ENCODE results near the gene UBE2S. TPM values are rescaled to one million over a fixed set of nuclear protein-coding genes. Genes with fewer than 3 reads are reported as not detected.

UBE2S gene
- total RNA-seq, 1 donor from 2014 or later, result 69.9 TPM

DNA sequence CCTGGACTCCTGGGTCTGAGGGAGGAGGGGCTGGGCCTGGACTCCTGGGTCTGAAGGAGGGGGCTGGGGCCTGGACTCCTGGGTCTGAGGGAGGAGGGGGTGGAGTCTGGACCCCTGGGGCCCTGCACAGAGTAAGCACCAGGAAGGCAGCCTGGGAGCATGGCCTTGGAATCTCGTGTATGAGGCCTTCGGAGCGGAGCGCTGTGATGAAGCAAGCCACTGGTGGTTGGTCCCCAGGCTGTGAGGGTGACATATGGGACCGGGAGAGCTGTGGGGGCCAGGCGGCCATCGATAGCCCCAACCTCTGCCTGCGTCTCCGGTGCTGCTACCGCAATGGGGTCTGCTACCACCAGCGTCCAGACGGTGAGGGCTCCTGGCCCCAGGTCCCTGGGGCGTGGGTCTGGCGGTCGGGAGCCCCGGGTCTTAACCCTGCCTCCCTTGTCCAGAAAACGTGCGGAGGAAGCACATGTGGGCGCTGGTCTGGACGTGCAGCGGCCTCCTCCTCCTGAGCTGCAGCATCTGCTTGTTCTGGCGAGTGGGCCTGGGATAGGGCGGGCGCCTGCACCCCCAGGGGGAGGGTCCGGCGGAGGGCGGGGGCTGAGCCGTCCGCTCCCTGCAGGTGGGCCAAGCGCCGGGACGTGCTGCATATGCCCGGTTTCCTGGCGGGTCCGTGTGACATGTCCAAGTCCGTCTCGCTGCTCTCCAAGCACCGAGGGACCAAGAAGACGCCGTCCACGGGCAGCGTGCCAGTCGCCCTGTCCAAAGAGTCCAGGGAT, 30.0 kb downstream of the UBE2S start:
- peaks cover 2% of the 10 kb centered on the region for H3K36me3 Mint-ChIP-seq (ENCODE audit: insufficient read depth)
- peaks cover 29% of the 10 kb centered on the region for H3K27me3 Mint-ChIP-seq
- H3K9me3 Mint-ChIP-seq (ENCODE audit: low read depth), result no peaks in the 10 kb centered on the region
- DNase-seq (ENCODE audit: low spot score, unreplicated experiment), result no peak
- H3K27ac Mint-ChIP-seq, result no peak overlapping the region
- TF ChIP-seq, protein P1, sequence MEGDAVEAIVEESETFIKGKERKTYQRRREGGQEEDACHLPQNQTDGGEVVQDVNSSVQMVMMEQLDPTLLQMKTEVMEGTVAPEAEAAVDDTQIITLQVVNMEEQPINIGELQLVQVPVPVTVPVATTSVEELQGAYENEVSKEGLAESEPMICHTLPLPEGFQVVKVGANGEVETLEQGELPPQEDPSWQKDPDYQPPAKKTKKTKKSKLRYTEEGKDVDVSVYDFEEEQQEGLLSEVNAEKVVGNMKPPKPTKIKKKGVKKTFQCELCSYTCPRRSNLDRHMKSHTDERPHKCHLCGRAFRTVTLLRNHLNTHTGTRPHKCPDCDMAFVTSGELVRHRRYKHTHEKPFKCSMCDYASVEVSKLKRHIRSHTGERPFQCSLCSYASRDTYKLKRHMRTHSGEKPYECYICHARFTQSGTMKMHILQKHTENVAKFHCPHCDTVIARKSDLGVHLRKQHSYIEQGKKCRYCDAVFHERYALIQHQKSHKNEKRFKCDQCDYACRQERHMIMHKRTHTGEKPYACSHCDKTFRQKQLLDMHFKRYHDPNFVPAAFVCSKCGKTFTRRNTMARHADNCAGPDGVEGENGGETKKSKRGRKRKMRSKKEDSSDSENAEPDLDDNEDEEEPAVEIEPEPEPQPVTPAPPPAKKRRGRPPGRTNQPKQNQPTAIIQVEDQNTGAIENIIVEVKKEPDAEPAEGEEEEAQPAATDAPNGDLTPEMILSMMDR (IDR thresholded peaks at IDR 0.05; ENCODE audit: unreplicated experiment), result no peak
- peaks cover 12% of the 10 kb centered on the region for H3K4me1 Mint-ChIP-seq (ENCODE audit: low read depth)
- no peak overlapping the region for H3K4me3 Mint-ChIP-seq (ENCODE audit: low read depth)

- H3K27ac Mint-ChIP-seq, result peak within 1 kb of the TSS; percentile 77
- DNase-seq (ENCODE audit: low spot score, unreplicated experiment), result no peak
- peaks cover under 1% of the 10 kb centered on the region for H3K36me3 Mint-ChIP-seq (ENCODE audit: insufficient read depth)
- H3K4me1 Mint-ChIP-seq (ENCODE audit: low read depth), result peaks cover 13% of the 10 kb centered on the region
- TF ChIP-seq, protein P1 (IDR thresholded peaks at IDR 0.05; ENCODE audit: unreplicated experiment), result no peak
- peaks cover 32% of the 10 kb centered on the region for H3K27me3 Mint-ChIP-seq
- no peak within 1 kb of the TSS for H3K4me3 Mint-ChIP-seq (ENCODE audit: low read depth)
- no peaks in the 10 kb centered on the region for H3K9me3 Mint-ChIP-seq (ENCODE audit: low read depth)
Observed at GRCh38 chr19:55376241-55376933, 31.2 kb downstream of the UBE2S start, which contains the start of gene TMEM190. Gene TMEM190 (plus strand): TSS chr19:55376826. CDS start chr19:55376854, 28 bp downstream.

- H3K27ac Mint-ChIP-seq, result peak overlapping the region; percentile 32
- peaks cover 41% of the 10 kb centered on the region for H3K27me3 Mint-ChIP-seq
- H3K36me3 Mint-ChIP-seq (ENCODE audit: insufficient read depth), result peaks cover 1% of the 10 kb centered on the region
- H3K9me3 Mint-ChIP-seq (ENCODE audit: low read depth), result no peaks in the 10 kb centered on the region
- TF ChIP-seq, protein P1 (IDR thresholded peaks at IDR 0.05; ENCODE audit: unreplicated experiment), result no peak
- no peak for DNase-seq (ENCODE audit: low spot score, unreplicated experiment)
- H3K4me3 Mint-ChIP-seq (ENCODE audit: low read depth), result no peak overlapping the region
- peaks cover 18% of the 10 kb centered on the region for H3K4me1 Mint-ChIP-seq (ENCODE audit: low read depth)
Observed at GRCh38 chr19:55373993-55374757, 33.4 kb downstream of the UBE2S start.

GRCh38 chr19:55373306-55373992, 34.1 kb downstream of the UBE2S start:
- Mint-ChIP-seq H3K4me1 (ENCODE audit: low read depth) (peaks cover 18% of the 10 kb centered on the region), H3K27me3 (peaks cover 42% of the 10 kb centered on the region), H3K27ac (peak overlapping the region; percentile 32), H3K36me3 (ENCODE audit: insufficient read depth) (peaks cover 1% of the 10 kb centered on the region), H3K4me3 (ENCODE audit: low read depth) (no peak overlapping the region), H3K9me3 (ENCODE audit: low read depth) (no peaks in the 10 kb centered on the region)
- TF ChIP-seq, protein P1 (IDR thresholded peaks at IDR 0.05; ENCODE audit: unreplicated experiment), result no peak
- DNase-seq (ENCODE audit: low spot score, unreplicated experiment), result no peak

All from progenitor cell of endocrine pancreas (in vitro differentiated cells).